ENCODE data around the gene EDC3.
"Not testable (repeated sequence)": the region's sequence is repeated elsewhere in the genome, so short reads cannot be mapped to it uniquely, and the experiment has no call there.

EDC3 gene

DNA sequence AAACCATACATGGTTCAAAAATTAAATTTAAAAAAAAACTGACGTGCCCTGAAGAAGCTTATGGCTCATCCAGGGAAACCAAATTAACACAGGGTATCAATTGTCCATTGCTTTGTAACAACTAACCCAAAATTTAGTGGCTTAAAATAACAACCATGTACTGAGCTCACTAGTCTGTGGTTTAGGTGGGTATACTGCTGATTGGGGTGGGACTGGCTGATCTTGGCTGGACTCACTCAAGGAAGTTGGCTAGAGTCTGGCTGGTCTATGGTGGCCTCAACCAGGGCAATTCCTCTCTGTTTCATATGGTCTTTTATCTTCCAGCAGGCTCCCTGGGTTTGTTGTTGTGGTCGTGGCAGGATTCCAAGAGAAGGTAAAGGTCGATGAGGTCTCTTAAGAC lies 14.1 kb upstream of the EDC3 start:
- no peak for DNase-seq

DNA sequence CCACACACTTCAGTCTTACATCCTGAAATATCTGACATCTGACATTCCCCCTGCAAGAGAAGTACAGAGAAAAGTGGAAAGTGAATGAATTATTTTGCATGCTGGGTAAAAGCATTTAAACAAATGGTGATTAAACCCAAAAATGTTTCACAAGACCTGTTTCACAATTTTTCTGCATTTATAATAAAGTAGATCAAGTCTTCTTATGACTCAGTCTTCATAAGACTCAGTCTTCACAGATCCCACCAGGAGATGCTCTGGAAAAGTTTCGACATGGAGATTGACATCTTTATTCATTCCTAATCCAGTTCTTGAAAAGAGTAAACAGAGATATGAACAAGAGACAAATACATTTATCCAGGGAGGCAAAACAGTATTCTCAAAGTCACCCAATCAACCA lies 13.2 kb upstream of the EDC3 start:
- no peak for DNase-seq

DNA sequence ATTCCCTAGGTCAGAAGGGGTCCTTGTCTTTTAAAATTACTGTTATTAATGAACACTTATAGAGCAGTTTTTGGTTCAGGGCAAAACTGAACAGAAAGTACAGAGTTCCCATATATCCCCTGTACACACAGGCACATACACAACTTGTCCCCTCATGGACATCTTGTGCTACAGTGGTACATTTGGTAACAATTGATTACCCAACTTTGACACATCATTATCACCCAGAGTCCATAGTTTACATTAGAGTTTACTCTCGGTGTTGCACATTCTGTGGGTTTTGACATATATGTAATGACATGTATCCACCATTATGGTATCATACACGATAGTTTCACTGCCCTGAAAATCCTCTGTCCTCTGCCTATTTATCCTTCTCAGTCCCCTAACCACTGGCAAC lies 984 bp upstream of the EDC3 start:
- DNase-seq = no peak

DNA sequence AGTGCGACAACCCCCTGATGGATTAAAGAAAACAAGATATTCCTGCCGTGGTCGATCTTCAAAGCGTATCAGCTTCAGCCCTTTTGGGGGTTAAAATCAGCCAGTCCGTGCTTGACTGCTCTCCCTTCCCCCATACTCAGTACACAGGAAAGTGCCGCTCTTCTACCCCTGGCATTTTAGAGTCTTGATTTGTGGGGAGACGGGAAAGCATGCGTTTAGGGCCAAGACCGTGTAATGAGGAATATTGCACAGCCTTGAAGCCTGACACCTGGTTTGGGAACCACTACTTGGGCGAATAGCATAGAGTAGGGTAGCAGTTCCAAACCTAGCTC lies 540 bp upstream of the EDC3 start:
- no peak for DNase-seq

DNA sequence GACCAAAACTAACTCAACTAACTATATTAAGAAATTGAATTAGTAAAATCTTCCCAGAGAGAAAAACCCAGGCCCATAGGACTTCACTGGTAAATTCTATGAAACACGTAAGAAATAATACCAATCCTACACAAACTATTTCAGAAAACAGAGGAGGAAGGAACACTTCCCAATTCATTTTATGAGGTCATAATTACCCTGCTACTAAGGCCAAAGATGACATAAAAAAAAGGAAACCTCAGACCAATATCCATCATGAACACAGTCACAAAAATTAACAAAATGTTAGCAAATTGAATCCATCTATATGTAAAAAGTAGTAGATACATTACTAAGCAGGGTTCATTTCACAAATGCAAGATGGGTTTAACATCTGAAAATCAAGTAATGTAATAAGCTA lies 3.5 kb downstream of the EDC3 start:
- no peak for DNase-seq

DNA sequence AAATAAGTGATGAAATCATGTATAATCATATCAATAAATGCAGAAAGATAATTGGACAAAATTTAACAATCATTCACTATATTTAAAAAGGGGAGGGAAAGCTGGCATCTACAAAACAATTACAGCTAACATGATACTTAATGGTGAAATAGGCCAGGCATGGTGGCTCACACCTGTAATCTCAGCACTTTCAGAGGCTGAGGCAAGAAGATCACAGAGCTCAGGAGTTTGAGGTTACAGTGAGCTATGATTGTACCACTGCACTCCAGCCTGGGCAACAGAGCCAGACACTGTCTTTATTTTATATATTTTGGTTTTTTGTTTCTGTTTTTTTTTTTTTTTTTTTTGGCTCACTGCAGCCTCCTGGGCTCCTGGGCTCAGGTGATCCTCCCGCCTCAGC lies 12.1 kb downstream of the EDC3 start:
- no peak for DNase-seq

DNA sequence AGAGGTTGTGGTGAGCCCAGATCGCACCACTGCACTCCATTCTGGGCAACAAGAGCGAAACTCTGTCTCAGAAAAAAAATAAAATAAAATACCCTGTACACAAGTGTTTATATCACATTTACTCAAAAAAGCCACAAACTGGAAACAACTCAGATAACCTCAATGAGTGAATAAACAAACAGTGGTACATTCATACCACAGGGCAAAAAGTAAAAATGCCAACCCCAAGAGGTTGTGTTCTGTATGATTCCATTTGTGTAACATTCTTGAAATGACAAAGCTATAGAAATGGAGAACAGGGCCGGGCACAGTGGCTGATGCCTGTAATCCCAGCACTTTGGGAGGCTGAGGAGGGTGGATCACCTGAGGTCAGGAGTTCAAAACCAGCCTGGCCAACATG lies 12.9 kb downstream of the EDC3 start:
- DNase-seq = no peak

DNA sequence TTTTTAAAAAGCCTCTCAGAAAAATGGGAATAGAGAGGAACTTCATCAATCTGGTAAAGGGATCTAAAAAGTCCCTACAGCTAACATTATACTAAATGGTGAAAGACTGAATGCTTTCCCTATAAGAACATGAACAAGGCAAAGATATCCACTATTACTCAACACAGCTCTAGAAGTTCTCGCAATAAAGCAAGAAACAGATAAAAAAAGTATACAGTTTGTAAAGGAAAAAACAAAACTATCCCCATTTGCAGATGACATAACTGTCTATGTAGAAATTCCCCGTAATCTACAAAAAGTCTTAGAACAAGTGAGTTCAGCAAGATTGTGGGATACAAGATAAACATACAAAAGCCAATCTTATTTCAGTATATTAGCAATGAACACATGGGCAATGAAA lies 15.4 kb downstream of the EDC3 start:
- no peak for DNase-seq

DNA sequence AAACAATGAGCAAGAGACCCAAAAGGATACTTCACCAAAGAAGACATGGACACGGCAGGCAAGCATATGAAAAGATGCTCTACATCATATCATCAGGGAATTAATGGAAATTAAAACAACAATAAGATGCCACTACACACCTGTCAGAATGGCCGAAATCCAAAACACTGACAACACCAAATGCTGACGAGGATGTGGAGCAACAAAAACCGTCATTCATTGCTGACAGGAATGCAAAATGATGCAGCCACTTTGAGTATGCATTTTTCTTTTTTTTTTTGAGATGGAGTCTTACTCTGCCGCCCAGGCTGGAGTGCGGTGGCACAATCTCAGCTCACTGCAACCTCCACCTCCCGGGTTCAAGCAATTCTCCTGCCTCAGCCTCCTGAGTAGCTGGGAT lies 19.0 kb downstream of the EDC3 start:
- DNase-seq = no peak

DNA sequence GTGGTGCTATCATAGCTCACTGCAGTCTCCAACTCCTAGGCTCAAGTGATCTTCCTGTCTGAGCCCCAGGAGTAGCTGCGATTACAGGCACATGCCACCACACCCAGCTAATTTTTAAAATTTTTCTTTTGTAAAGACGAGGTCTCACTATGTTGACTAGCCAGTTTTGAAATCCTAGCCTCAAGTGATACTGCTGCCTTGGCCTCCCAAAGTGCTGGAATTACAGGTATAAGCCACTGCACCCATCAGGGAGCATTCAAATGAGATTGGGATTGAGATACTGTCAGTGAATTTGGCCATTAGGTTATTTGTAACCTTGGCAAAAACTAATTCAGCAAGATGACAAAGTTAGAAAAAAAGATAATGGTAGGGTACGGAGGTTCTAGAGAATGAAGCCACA lies 21.7 kb downstream of the EDC3 start:
- no peak for DNase-seq

DNA sequence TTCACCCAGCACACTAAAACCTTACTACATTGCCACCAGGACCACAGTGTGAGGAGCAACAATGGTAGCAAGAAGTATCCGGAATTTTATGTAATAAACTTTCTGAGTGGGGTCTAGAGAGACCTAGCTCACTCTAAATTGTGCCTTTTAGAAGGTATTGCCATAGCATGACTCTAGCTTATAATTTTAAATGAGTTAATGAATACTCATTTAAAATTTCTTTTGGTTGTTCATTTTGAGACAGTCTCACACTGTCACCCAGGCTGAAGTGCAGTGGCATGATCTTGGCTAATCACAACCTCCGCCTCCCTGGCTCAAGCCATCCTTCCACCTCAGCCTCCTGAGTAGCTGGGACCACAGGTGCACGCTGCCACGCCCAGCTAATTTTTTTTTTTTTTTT lies 26.2 kb downstream of the EDC3 start:
- DNase-seq = no peak

DNA sequence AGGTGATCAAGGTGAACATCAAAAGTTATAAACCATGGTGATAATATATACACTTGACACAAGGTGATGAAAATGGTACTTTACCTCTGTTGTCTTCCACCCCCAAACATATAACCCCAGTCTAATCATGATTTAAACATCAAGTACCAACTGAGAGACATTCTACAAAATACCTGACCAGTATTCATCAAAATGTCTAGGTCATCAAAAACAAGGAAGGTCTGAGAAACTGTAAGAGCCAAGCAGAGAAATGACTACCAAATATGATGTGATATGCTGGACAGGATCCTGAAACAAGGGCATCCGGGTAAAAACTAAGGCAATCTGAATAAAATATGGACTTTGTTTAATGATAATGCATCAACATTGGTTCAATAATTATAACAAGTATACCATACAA lies 27.8 kb downstream of the EDC3 start:
- no peak for DNase-seq

DNA sequence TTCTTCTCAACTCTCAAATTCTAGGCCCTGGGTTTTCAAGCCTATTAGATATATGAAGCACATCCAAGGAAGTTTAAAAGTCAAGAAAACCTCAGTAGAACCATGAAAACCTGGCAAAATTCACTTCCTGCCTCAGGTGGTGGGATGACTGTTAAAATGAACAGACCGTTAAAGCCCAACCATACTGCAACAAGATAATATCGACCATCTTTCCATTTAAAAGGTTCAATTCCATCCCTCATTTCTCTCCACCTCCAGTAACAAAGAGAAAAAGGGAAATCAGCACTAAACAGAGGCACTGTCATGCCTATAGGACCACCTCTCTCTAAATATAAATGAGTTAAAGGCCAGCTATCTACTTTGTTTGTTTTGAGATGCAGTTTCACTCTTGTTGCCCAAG lies 31.2 kb downstream of the EDC3 start:
- no peak for DNase-seq

DNA sequence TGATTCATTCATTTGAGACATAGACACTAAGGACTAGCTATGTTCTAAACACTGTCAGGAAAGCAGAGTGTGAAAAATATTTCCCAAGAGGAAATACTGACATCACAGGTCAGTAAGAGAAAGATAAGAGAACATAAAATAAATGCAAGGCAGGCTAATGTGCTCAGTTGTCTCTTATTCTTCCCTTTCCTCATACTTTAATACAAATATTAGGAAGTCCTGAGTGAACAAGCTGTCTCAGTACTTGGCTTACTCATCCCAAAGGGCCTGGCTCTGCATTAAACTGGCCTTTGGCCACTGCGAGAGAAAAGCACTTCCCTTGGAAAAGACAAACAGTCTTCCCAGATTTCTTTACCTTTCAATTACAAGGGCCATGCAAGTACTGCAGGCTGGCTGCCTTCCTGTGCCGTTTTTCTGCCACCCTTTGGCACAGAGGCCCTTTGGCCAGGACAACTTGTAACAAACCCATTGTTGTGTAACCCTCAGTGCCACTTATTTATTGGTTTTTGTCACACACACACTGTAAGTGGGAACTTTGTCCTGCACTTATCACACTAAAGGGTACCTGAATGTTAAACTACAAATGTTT lies 31.7 kb downstream of the EDC3 start:
- no peak for DNase-seq

DNA sequence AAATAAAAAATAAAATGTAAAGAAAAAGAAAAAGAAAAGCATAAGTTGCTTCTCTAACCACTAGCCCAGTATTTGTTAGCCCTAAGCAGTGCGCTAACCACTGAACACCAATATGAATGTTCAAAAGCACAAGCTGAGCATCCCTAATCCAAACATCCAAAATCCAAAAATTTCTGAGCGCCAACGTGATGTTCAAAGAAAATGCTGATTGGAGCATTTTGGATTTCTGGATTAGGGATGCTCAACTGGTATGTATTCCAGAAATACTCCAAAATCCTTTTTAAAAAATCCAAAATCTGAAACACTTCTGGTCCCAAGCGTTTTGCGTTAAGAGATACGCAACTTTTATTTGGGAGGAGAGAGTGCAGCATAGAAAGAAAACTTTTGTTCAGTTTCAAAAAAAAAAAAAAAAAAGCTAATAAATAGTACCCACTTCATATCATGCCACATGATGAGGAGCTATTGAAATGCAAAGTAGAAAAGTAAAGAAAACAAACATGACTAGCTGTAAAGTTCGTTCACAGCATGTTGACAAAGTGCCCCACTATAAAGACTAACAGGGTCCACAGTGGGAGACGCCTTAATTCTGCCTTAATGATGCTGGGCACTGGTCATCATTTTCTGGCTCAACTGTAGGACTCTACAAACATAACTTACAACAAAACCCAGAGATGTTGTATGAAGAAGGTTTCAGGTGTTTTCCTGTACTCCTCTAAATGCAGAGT lies 32.4 kb downstream of the EDC3 start:
- DNase-seq = no peak

DNA sequence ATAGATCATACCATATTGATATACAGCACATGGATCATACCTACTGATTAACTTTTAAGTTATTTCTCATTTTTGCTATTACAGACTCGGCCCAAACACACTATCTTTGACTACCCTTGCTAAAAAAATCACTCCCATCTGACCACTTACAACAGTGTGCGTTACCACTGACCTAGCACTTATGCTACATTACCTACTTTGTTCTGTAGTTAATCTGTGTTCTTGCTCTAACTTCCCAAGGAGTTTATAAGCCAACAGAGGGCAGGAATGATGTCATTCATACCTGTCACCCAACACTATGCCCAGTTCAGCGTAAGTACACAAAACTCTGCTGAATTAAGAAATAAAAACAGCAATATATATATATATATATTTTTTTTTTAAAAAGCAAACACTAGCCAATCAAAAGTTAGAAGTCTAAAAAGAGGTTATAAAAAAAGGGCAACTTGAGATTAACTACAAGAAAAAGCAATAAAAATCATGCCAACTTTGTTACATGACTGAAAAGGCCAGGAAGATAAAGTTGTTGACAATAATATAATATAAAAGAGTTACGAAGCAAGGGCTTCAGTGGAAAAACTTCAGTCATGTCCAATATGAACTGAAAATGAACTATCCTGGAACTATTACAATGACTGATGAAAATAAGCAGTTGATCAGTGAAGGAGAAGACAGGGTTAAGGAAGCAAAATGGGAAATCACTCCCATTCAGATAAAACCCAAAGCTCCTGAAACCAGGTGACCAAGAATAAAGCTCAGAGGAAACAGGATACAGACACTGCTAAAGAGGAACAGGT lies 33.6 kb downstream of the EDC3 start:
- DNase-seq = no peak

DNA sequence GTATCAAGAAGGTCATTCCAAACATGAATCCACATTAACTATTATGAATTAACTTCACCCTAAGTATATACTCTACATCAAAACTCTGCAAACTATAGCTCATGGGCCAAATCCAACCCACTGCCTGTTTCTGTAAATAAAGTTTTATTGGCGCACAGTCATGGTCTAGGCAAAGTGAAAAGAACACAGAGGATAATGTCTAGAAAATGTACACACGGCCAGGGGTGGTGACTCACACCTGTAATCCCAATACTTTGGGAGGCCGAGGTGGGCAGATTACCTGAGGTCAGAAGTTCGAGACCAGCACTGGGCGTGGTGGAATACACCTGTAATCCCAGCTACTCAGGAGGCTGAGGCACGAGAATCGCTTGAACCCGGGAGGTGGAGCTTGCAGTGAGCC lies 34.5 kb downstream of the EDC3 start:
- not testable (repeated sequence) for DNase-seq

DNA sequence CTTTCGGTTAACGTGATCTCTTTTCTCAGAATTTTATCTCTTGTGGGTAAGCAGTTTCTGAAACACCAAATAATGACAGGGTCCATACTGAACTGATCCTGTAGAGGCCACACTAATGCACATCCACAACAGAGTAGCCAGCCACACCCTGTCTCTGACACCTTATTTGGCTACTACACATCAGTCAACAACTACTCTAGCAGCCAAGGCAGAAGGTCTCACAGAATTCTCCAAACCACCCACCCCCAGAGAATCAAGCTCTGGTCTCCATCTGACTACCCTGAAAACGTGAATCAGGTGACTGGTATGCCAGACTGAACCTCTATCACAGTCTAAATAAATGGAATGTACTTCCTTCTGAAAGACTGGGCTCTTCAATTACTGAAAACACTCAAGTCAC lies 38.0 kb downstream of the EDC3 start:
- DNase-seq = no peak

DNA sequence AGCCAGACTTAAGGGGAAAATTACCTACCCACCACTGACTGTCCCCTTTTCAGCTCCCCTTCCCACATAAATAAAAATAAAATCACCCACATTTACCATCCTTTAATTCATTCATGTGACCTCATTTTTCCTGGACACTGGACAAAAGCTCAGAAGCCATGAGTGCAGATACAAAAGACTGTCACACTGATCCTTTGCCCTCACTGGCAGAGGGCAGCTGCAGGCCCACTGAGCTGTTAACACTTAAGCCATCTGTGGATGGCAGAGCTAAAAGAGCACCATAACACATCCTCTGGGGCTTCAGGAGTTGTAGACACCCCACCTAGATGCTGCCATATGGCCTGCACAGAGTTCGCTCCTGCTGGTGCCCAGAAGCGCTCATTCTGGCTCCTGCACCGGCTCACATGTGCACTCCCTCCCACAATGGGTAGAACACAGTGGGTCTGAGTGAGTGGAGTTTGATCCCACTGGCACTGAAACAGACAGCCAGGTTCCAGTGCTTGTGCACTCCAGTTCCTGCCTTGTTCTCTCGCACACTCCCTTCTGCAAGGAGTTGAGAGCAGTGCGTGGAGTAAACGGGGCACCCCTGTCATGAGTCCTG lies 38.8 kb downstream of the EDC3 start:
- DNase-seq = no peak

DNA sequence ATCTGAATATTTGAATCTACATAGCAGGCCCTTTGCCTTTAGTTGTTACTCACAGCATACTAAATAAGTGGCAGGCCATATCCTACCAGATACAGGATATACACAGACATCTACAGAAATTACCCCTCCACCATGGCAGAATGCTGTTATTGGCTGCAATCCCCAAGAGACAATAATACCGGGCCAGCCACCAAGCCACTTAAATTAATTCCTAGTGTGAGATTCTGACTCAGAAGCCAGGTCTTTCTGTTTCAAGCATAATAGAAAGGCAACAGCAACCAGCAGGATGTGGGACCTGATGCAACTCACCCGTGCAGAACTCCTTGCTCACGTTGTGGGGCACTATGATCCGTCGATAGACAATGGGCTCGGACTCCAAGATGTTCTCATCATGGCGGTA lies 40.4 kb downstream of the EDC3 start:
- DNase-seq = no peak

DNA sequence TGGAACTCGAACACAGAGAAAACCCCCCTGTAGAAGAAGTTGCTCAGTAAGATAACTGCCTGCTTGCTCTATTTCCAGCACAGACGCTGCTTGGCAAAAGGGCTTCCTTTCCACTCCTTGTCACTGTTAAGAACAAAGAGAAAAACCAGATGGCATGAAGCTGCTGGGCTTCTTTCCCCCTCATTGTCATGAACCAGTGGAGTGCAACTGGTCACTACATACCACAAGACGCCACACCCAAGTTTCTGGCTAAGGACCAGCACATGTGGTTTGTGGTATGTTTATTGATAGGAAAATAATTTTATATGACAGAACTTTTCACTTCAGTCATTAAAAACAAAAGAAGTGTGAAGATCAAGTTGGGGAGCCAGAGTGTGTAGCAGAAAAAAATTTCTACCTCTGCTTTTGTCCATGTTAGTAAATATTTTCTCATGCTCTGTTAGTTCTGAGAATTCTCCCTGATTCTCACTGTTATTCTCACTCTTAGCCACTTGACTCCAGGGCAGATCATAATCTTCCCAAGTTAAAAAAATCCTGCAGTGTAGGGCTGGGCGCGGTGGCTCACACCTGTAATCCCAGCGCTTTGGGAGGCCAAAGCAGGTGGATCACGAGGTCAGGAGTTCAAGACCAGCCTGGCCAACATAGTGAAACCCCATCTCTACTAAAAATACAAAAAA lies 42.3 kb downstream of the EDC3 start:
- no peak for DNase-seq

DNA sequence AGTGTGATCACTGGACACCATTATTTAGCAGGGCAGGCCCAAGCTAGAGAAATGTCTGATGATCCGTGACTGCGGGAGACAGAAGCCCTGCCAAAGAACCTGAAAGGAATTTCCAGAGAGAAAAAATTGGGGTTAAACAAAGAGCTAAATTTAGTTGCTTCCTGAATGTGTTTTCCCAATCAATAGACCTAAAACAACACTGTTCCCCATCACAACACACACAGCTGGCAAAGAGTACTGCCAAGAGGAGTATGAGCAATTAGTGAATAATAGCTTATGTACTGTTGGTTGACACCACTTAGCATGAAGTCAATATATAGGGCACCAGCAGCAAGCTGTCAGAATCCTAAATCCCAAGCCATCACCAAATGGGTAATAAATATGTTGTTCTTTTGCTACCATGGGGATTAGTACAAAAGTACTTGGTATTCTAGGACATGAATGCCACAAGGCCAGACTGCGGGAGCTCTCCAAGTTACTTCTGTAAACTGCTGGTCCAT lies 44.5 kb downstream of the EDC3 start:
- DNase-seq = no peak

All from NK-92 treated with Interleukin-12 subunit alpha and Interleukin-12 subunit beta, amount 100 ng/mL, for 24 hours (cell line).